Hepatocyte (in vitro differentiated cells): ENCODE measurements around the gene NANOGP8.

Experiments
- CTCF ChIP-seq: fragments of 200-600 bp; sonication (generic); IDR thresholded peaks from 2 replicates; pipeline ENCODE4 v1.5.1; 2016; ENCODE audit warnings: antibody characterized with exemption, mild to moderate bottlenecking; ENCODE audit not compliant: poor library complexity
- EZH2 ChIP-seq: fragments of 200-600 bp; sonication (generic); IDR thresholded peaks from 2 replicates; pipeline ENCODE4 v1.6.1; 2016; ENCODE audit warnings: antibody characterized with exemption, mild to moderate bottlenecking, borderline replicate concordance

DNA sequence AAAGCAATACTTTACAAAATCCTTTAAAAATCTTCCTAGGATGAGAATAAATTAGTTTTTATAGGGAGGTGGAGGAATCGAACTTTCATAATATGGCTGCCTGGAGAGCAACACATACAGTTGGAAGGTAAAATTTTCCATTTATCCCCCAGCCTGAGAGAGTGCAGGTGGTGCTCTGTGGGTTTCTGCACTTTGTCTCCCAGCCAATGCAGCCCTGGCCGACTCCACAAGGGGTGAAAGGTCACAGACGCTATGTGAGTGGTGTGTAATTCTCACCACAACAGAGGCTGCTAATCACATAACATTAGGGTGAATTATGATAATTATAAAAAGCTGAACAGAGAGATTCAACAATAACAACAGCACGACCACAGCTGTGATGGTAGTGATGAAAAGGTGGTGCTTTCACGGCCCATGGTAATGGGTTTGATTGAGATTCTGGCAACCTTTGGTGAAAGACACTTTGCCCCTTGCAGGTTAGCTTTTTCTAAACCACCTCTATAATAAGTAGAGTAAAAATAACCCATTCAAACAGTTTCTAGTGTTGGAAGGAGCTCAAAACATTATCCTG, 30.1 kb upstream of the NANOGP8 start:
- TF ChIP-seq CTCF (no peak), EZH2 (no peak)
